ENCODE data around the gene HAGHL.
"Not testable (repeated sequence)": the region's sequence is repeated elsewhere in the genome, so short reads cannot be mapped to it uniquely, and the experiment has no call there.

HAGHL gene

GRCh38 chr16:687499-687898, 39.4 kb upstream of the HAGHL start:
- no peak for DNase-seq (ENCODE audit: low read depth)

DNA sequence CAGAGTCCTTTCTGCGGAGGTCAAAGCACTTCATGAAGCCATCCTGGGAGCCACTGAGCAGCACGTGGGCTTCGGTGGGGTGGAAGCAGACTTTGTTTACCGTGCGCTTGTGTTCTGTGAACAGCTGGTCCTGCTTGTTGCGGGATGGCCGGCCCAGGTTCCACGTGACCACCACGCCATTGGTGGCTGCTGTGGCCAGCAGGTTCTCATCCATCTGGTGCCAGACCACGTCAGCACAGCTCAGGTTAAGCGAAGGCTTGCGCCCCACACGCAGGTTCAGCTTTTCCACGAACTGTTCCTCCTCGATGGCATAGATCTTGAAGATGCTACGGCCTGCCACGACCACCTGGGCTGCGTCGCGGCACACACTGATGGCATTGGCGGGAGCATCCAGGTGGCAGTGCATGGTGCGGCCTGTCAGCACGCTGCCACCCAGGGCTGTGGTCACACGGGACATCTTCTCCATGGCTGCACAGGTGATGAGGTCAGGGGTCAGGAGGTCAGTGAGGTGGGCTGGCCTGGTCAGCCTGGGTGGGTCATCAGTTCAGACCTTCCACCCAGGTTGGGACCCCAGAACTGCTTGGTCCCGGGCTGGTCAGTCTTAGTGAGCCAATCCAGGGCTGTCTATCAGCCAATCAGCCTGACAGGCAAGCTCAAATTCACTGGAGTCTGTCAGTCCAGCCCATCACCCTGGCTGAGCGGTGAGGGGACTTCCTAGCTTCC, 37.6 kb upstream of the HAGHL start:
- DNase-seq (ENCODE audit: low read depth) = no peak

DNA sequence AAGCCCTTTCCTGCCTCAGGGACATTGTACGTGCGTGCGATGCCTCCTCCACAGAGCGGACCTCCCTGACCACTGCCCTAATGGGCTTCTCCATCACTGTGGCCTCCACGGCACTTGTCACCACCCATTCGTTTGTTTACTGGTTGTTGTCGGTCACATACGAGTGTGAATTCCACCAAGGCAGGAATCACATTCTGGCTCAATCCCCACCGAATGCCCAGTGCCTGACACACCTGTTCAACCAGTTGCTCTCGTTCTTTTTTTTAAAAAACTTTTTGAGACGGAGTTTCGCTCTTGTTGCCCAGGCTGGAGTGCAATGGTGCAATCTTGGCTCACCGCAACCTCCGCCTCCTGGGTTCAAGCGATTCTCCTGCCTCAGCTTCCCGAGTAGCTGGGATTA, 35.7 kb upstream of the HAGHL start:
- DNase-seq (ENCODE audit: low read depth) = not testable (repeated sequence)

GRCh38 chr16:692356-693108, 34.4 kb upstream of the HAGHL start:
- DNase-seq (ENCODE audit: low read depth) = no peak

DNA sequence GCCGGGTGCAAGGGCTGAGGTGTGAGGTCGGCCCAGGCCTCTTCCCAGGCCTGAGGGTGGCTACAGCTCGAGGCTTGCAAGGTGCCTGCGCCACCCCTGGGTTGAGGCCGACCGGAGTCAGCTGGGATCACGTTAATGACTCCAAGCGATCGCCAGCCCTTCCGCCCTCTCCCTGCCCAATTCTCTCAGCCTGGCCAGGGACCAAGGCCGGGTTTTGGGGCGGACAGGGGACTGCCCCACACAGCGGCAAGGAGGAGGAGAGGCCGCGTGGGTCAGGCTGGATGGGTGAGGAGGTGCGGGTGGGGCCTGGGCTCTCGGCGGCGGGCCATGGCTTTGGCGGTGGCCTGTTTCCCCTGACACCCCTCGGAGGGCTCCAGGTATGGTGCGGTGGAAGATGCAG, 33.5 kb upstream of the HAGHL start:
- no peak for DNase-seq (ENCODE audit: low read depth)

DNA sequence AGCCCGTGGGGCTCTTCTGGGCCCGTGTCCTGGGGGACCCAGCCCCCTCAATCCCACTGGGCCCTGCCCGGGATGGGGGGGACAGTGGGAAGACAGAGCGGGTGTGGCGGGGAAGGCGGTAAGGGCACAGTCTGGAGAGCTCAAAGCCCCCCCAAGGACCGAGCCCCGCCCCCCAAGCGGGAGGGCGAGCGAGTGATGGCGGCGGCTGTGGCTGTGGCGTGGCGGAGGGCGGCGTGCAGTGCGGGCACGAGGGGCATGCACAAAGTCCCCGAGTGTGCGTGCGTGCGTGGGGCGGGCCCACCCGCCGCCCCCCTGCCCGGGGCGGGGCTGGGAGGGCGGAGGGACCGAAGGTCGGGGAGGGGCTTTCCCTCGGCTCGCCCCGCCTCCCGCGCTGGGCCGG, 33.1 kb upstream of the HAGHL start:
- no peak for DNase-seq (ENCODE audit: low read depth)

GRCh38 chr16:694187-694862, 32.6 kb upstream of the HAGHL start:
- DNase-seq (ENCODE audit: low read depth) = no peak

DNA sequence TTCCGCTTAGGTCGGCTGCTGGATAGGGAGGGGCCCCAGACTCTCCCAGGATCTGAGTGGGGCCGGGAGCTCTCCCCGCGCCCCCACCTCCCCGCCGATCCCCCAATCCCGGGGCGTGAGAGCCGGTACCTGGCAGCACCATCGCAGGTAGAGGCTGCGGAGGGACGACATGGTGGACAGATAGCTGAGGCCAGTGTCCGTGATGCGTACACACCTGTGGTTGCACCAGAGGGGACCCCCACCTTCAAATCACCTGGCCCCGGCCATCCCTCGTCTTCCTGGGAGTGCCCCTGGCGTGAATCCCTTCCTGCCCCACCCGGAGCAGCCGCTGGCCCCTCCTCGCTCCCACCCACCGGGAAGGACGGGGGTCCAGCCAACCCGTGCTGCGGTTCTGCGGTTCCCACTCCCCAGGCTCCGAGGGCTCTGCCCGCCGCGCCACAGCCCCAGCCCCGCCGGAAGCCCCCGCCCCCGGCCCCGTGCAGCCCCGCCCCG, 32.0 kb upstream of the HAGHL start:
- no peak for DNase-seq (ENCODE audit: low read depth)

DNA sequence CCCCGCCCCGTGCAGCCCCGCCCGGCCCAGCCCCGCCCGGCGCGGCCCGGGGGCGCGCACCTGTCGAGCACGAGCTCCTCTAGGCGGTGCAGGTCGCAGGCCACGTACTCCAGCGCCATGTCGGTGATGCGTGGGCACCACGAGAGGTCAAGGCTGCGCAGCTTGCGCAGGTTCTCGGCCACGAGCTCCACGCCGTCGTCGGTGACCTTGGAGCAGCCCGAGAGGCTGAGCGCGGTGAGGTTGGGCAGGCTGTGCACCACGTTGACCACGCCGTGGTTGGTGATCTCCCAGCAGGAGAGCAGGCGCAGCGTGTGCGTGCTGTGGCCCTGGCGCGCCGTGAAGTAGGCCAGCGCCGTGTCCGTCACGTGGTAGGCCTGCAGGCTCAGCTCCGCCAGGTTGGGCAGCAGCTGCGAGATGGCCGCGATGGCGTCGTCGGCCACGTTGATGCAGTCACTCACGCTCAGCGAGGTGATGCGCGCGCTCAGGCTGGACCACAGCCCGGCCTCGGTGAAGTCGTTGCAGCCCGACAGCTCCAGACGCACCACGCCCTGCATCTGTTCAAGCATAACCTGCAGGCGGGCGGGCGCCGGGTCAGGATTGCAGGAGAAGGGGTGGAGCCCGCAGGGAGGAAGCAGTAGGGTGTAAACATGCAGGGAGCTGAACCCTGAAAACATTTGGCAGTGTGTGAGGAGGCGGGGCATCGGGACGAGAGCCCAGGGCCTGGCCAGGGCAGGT, 31.4 kb upstream of the HAGHL start:
- DNase-seq (ENCODE audit: low read depth) = peak; percentile 55

- no peak for DNase-seq (ENCODE audit: low read depth)
These were observed 27.8 kb upstream of the HAGHL start for GRCh38 chr16:698911-699671.

GRCh38 chr16:700684-701584, 26.0 kb upstream of the HAGHL start:
- peak; percentile 44 for DNase-seq (ENCODE audit: low read depth)

DNA sequence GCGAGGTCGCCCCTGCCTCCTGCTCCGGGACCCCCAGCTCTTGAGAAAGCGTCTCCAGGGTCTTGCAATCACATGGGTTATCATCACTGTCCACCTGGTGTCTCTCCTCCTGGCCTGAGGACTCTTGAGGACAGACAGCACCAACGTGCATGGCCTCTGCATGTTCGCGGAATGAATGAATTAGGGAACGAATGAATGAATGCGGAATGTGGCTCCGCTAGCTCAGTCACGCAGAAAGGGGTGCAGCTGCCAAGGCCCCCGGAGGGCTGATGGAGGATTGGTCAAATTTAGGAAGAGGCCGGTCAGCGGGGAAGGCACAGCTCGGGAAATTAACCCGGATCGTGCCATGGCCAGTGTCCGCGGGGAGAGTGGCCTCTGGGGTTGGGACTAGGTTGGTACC, 24.6 kb upstream of the HAGHL start:
- no peak for DNase-seq (ENCODE audit: low read depth)

DNA sequence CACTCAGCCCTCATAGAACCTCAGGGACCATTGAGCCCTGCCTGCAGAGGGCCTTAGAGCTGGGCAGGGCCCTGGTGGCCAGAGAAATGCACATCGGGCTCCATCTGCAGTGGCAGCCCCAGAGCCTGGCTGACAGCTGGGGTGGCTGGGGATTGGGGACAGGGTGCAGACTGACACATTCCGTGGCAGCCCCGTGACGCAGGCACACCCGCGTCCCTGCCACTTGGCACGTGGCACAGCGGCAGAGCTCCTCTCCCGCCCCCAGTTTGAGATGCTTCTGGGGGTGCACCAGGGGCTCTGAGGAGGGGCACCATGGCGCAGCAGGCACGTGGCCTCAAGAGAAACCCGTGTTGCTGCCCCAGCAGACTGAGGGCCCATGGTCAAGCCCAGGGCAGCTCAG, 23.5 kb upstream of the HAGHL start:
- DNase-seq (ENCODE audit: low read depth) = no peak

GRCh38 chr16:704047-704446, 22.9 kb upstream of the HAGHL start:
- DNase-seq (ENCODE audit: low read depth) = no peak

DNA sequence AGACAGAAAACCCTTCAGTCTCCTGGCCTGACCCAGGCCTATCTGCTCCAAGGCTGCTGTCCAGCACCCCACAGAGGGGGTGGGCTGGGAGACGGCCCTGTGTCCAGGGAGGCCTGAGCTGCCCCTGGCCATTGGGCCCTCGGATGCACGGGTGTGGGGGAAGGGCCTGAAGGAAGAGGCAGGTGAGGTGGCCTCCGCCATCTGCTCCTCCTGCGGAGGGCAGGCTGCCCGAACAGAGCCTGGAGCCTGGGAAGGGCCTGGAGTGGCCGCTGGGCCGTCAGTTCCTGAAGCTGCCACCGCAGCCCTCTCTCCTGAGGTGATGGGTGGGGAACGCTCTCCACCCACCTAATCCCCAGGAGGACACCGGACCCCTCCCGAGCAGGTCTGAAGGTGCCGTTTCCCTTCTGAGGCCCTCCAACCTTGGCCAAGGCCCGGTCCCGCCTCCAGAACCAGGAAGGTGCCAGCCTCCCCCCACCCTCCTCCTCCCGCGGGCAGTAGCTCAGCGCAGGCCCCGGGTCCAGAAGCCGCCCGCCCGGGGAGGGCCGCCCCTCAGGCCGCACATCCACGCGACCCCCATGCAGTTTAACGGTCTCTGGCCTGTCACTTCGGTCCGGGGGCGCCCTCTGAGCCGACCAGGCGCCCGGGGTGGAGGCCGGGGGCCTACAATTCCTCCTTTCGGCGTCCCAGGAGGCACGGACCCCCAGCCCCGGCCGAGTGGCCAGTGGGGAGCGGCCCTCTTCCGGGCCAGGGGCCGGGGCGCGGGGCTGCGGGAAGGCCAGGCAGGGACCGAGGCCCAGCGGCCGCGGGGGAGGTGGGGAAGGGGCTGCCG, 22.1 kb upstream of the HAGHL start:
- DNase-seq (ENCODE audit: low read depth) = no peak

DNA sequence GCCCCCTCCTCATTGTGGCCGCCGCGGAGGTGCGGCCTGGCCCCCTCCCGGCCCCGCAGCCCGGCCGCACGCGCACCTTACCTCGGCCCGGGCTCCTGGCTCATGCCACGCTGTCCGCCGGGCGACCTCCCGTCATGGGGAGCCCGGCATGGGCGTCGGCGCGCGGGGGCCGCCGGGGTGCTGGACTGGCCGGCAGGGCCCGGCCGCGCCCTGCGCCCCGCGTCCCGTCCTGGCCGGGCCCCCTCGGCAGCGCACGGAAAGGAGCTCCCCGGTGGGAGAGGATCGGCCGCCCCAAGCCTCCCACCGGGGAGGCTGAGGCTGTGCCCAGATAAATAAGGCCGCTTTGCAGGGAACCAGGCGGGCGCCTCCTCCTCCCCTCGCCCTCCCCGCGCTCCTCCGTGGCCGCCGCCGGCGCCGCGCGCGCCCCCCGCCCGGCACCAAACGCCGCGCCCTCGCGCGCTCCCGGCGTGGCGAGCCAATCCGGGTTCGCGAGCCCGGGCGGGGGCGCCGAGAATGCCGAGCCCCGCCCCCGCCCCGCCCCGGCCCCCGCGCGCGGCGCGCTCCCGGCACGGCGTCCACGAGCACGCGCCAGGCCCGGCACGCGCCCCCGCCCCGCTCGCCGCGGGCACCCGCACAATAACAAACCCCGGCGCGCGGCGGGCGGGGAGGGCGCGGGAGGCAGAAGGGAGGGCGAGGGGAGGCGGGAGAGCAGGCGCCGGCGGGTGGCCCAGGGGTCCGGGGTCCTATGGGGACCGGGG, 21.3 kb upstream of the HAGHL start, which contains the start of gene FBXL16:
Gene FBXL16 (minus strand): TSS at position 371 of the 758 bp plus-strand sequence. CDS start 8,396 bp downstream, outside the sequence.
- DNase-seq (ENCODE audit: low read depth) = no peak

GRCh38 chr16:706189-707061, 20.5 kb upstream of the HAGHL start:
- DNase-seq (ENCODE audit: low read depth) = no peak
